Suprapubic skin (tissue), 4 donors: ENCODE data around the gene GAN. TPM values are rescaled to one million over a fixed set of nuclear protein-coding genes. Genes with fewer than 3 reads are reported as not detected.

Experiments
- DNase-seq, 2 donors: peaks; one replicate each; pipeline ENCODE4 v3.0.0-alpha.2; 2019; ENCODE audit warnings: low spot score in 2 of 2
- H3K27ac ChIP-seq: fragments of 200-600 bp; sonication (generic); one replicate; pipeline ENCODE4 v1.5.1; 2019
- H3K27me3 ChIP-seq: fragments of 200-600 bp; sonication (generic); one replicate; pipeline ENCODE4 v1.5.1; 2019
- H3K36me3 ChIP-seq: fragments of 200-600 bp; sonication (generic); one replicate; pipeline ENCODE4 v1.5.1; 2019
- H3K4me1 ChIP-seq: fragments of 200-600 bp; sonication (generic); one replicate; pipeline ENCODE4 v1.5.1; 2019
- H3K4me3 ChIP-seq: fragments of 200-600 bp; sonication (generic); one replicate; pipeline ENCODE4 v1.5.1; 2019; ENCODE audit warnings: mild to moderate bottlenecking
- H3K9me3 ChIP-seq: fragments of 200-600 bp; sonication (generic); one replicate; pipeline ENCODE4 v1.5.1; 2019
- EP300 ChIP-seq: sonication (generic); formaldehyde crosslinking; IDR thresholded peaks from one replicate; pipeline ENCODE4 v1.6.1; 2017; ENCODE audit warnings: antibody characterized with exemption
- POLR2A ChIP-seq, 2 donors: fragments of 450-650 bp; IDR thresholded peaks; one replicate each; pipeline ENCODE4 v1.6.1; 2017; ENCODE audit warnings: antibody characterized with exemption in 2 of 2, mild to moderate bottlenecking in 2 of 2, moderate library complexity in 2 of 2
- POLR2AphosphoS5 ChIP-seq, 3 donors: sonication (generic); formaldehyde crosslinking; IDR thresholded peaks; one replicate each; pipeline ENCODE4 v1.6.1; 2017; ENCODE audit warnings: antibody characterized with exemption in 3 of 3
- WGBS: methylation state at CpG from one replicate; pipeline ENCODE4 v1.1.5; 2018; 5-methylcytosine and 5-hydroxymethylcytosine counted together
- total RNA-seq, 4 donors: library from RNA; depleted of rRNA; stranded (reverse); fragments of >200 nt; gene quantifications; one replicate each; pipeline ENCODE4 v1.1.0, GENCODE V29; 2016
- TF ChIP-seq, protein P1 (sequence below), 2 donors: fragments of 200-600 bp in 1 of 2; fragments of 450-650 bp in 1 of 2; sonication (generic) in 1 of 2; IDR thresholded peaks; one replicate each; pipeline ENCODE4 v1.5.1; 2016 to 2019; ENCODE audit warnings: antibody characterized with exemption in 2 of 2, mild to moderate bottlenecking in 1 of 2, moderate library complexity in 1 of 2

The GAN gene
- total RNA-seq, 4 donors from 2014 or later, result 74.3 to 168 (median 130) TPM

DNA sequence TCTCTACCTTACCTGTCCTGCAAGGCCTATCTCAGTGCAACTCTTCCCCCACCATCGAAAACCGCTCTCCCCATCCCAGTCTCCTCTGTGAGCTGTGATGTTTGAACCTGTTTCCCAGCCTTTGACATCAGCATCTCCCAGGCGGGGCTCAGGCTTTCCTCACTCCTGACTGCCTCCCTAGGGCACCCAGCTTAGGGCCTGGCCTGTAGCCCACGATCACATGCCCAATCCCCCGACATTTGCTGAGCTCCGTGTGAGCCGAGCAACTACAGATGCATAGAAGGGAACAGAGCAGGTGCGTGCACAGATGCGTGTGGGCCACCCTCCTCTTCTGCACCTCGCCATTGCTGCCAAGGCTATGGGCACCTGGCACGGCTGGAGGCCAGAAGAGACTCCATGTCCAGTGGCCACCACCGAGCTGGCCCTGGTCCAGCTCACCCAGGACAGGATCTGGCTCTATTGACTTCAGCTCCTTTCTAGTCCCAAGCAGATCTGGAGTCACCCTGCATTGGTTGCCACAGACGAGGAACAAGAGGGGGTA, 94.3 kb downstream of the GAN start:
- H3K27me3 ChIP-seq, result peaks cover 3% of the 10 kb centered on the region
- H3K36me3 ChIP-seq, result no peaks in the 10 kb centered on the region
- TF ChIP-seq, protein P1, sequence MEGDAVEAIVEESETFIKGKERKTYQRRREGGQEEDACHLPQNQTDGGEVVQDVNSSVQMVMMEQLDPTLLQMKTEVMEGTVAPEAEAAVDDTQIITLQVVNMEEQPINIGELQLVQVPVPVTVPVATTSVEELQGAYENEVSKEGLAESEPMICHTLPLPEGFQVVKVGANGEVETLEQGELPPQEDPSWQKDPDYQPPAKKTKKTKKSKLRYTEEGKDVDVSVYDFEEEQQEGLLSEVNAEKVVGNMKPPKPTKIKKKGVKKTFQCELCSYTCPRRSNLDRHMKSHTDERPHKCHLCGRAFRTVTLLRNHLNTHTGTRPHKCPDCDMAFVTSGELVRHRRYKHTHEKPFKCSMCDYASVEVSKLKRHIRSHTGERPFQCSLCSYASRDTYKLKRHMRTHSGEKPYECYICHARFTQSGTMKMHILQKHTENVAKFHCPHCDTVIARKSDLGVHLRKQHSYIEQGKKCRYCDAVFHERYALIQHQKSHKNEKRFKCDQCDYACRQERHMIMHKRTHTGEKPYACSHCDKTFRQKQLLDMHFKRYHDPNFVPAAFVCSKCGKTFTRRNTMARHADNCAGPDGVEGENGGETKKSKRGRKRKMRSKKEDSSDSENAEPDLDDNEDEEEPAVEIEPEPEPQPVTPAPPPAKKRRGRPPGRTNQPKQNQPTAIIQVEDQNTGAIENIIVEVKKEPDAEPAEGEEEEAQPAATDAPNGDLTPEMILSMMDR (IDR thresholded peaks at IDR 0.05), result no peak
- TF ChIP-seq POLR2AphosphoS5 (IDR thresholded peaks at IDR 0.05), result no peak
- TF ChIP-seq EP300, result no peak
- no peak for TF ChIP-seq POLR2A (IDR thresholded peaks at IDR 0.05)
- no peak overlapping the region for H3K4me3 ChIP-seq
- H3K27ac ChIP-seq, result no peak overlapping the region
- 79% methylated on average over 4 of the region's 13 CpGs for WGBS
- peak in 1 of 2 donors; percentile 71 for DNase-seq
- H3K4me1 ChIP-seq, result no peaks in the 10 kb centered on the region
- H3K9me3 ChIP-seq, result no peaks in the 10 kb centered on the region

DNA sequence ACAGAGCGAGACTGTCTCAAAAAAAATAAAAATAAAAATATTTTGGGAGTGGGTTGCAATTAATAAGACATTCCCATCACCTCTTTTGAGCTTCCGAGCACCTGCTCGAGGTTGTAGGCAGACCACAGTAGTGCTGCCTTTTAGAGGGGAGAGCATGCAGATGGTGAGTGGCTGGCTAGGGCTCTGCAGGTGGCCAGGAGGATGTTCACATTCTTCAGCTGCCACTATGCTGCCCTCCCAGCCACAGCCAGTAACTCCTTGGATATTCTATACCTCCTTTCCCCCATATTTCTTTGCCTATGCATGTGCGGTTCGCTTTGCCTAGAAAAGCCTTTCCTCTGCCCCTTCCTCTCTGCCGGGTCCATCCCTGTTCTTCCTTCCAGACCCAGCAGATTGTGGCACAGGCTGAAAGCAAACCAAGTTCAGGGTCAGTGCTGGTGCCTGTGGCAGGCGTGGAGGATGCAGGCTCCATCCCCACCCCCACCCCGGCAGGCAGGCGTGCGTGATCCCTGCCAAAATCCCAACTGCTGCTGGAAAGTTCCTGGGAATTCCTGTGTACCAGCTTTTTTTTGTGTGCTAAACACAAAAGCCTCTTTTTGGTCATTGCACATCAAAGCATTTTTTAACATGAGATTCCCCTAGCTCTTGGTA, 96.0 kb downstream of the GAN start:
- no peak for DNase-seq
- 55% methylated on average over 10 of the region's 10 CpGs for WGBS

DNA sequence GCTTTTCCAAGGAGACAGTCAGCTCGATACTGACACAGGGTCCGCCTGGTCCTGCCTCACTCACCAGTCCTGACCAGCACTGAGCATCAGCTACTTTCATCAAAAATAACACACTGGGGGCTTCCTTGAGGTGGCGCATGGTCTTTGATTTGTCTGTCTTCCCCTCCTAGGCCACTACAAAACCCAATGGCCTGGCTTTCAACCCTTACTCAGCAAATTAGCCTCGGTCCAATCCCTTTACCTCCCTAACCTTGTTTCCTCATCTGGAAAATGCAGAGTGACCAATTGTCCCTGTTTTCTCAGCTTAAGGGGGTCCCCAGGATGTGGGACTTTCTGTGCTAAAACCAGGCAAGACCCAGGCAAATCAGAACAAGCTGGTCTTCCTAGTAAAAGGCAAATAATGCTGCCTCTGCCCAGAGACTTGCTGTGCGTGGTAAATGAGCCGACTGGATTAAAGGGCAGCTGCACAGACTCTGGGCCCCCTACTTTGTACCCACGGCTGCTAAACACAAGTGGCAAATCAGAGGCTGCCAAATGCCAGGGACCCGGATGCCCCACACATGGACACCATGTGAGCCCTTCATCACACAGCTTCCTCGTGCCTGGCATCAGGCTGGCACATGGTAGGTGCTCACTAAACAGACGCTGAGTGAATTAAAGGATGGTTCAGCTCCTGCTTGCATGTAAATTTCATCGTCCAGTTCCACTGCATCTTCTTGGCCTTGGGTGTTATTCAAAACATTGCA, 98.7 kb downstream of the GAN start:
- no peaks in the 10 kb centered on the region for H3K36me3 ChIP-seq
- DNase-seq, result no peak
- WGBS, result 91% methylated on average over 11 of the region's 11 CpGs

More for the DNA sequence above, 96.0 kb downstream of the GAN start:
- no peaks in the 10 kb centered on the region for H3K4me1 ChIP-seq
- H3K4me3 ChIP-seq, result no peak overlapping the region
- no peaks in the 10 kb centered on the region for H3K36me3 ChIP-seq
- H3K27ac ChIP-seq, result no peak overlapping the region
- H3K27me3 ChIP-seq, result peaks cover 3% of the 10 kb centered on the region
- TF ChIP-seq POLR2AphosphoS5 (IDR thresholded peaks at IDR 0.05) (no peak), POLR2A (IDR thresholded peaks at IDR 0.05) (no peak), EP300 (no peak)
- TF ChIP-seq, protein P1 (IDR thresholded peaks at IDR 0.05), result no peak
- no peaks in the 10 kb centered on the region for H3K9me3 ChIP-seq

DNA sequence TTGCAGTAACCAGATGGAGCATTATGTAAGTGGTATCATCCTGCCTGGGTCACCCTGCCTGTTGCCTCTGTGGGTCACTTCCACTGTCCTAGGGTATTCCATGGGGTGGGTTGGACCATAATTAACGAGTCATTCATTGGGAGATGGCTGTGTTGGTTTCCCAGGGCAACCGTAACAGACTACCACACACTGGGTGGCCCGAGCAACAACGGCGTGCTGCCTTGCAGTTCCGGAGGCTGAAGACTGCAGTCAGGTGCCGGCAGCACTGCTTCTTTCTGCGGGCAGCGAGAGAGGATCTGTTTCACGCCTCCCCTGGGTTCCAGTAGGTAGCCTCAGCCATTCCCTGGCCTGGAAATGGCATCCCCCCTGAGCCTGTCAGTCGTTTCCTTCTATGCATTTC, 101.0 kb downstream of the GAN start:
- DNase-seq, result no peak
- Histone ChIP-seq H3K4me1 (no peaks in the 10 kb centered on the region), H3K27ac (no peak overlapping the region), H3K4me3 (no peak overlapping the region), H3K36me3 (no peaks in the 10 kb centered on the region), H3K27me3 (no peaks in the 10 kb centered on the region), H3K9me3 (no peaks in the 10 kb centered on the region)
- WGBS, result 93% methylated on average over 6 of the region's 11 CpGs
- TF ChIP-seq POLR2AphosphoS5 (IDR thresholded peaks at IDR 0.05) (no peak), POLR2A (IDR thresholded peaks at IDR 0.05) (no peak), EP300 (no peak)
- TF ChIP-seq, protein P1 (IDR thresholded peaks at IDR 0.05), result no peak

More for the DNA sequence above, 98.7 kb downstream of the GAN start:
- Histone ChIP-seq H3K4me1 (no peaks in the 10 kb centered on the region), H3K4me3 (no peak overlapping the region), H3K9me3 (no peaks in the 10 kb centered on the region), H3K27me3 (peaks cover 3% of the 10 kb centered on the region), H3K27ac (no peak overlapping the region)
- no peak for TF ChIP-seq POLR2A (IDR thresholded peaks at IDR 0.05)
- no peak for TF ChIP-seq POLR2AphosphoS5 (IDR thresholded peaks at IDR 0.05)
- TF ChIP-seq, protein P1 (IDR thresholded peaks at IDR 0.05), result no peak
- no peak for TF ChIP-seq EP300

DNA sequence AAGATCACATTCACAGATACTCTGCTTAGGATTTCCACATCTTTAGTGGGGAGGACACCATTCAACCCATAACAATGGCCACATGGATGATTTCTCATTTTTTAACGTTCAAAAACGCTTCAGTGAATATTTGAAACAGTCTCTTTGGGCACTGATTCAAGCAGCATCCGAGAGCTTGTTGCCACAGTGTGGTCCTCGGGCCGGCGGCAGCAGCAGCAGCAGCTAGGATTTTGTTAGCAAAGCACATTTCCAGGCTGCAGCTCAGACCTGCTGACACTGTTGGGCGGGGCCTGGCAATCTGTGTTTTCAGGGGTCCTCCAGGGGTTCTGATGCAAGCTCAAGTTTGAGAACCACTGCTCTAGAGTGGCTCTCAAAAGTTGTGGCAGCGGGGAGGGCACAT, 102.0 kb downstream of the GAN start:
- no peaks in the 10 kb centered on the region for H3K36me3 ChIP-seq
- H3K9me3 ChIP-seq, result no peaks in the 10 kb centered on the region
- WGBS, result 88% methylated on average over 8 of the region's 8 CpGs
- DNase-seq, result no peak
- H3K27me3 ChIP-seq, result no peaks in the 10 kb centered on the region
- H3K4me1 ChIP-seq, result no peaks in the 10 kb centered on the region
- H3K4me3 ChIP-seq, result no peak overlapping the region
- H3K27ac ChIP-seq, result no peak overlapping the region
- TF ChIP-seq POLR2A (IDR thresholded peaks at IDR 0.05) (no peak), POLR2AphosphoS5 (IDR thresholded peaks at IDR 0.05) (no peak), EP300 (no peak)
- TF ChIP-seq, protein P1 (IDR thresholded peaks at IDR 0.05), result no peak
